Fibroblast of lung (primary cell): ENCODE measurements around the gene XRCC4. TPM values are rescaled to one million over a fixed set of nuclear protein-coding genes. Genes with fewer than 3 reads are reported as not detected.
A peak's percentile ranks its signal among the peaks of the same experiment; 100 is the strongest.
"Not testable (repeated sequence)": the region's sequence is repeated elsewhere in the genome, so short reads cannot be mapped to it uniquely, and the experiment has no call there.

Source experiments
- DNase-seq, 2 donors: peaks; one replicate each; pipeline versions ENCODE4 v3.0.0 to v3.0.0-alpha.2; 2010; ENCODE audit warnings: low read depth in 2 of 2
- H2AFZ ChIP-seq: 2 replicates; pipeline ENCODE4 v1.5.1; 2012; ENCODE audit warnings: low read length, control low read depth, inconsistent platforms
- H3K27ac ChIP-seq: 2 replicates; pipeline ENCODE4 v1.5.1; 2011; ENCODE audit warnings: low read length, control low read depth; ENCODE audit not compliant: insufficient read depth
- H3K27me3 ChIP-seq: 2 replicates; pipeline ENCODE4 v1.5.1; 2011; ENCODE audit warnings: mild to moderate bottlenecking, low read length; ENCODE audit not compliant: control insufficient read depth, insufficient read depth
- H3K36me3 ChIP-seq: 2 replicates; pipeline ENCODE4 v1.5.1; 2011; ENCODE audit warnings: low read length; ENCODE audit not compliant: control insufficient read depth, insufficient read depth
- H3K4me1 ChIP-seq: 2 replicates; pipeline ENCODE4 v1.5.1; 2011; ENCODE audit warnings: low read length; ENCODE audit not compliant: control insufficient read depth, insufficient read depth; ENCODE audit errors: extremely low read depth
- H3K4me2 ChIP-seq: 2 replicates; pipeline ENCODE4 v1.5.1; 2011; ENCODE audit warnings: low read length, control low read depth; ENCODE audit not compliant: insufficient read depth; ENCODE audit errors: extremely low read depth
- H3K4me3 ChIP-seq, 4 experiments: fragments of 200-600 bp in 1 of 4; sonication (generic) in 1 of 4; replicated peaks in 1 of 4; 2 replicates each; pipeline ENCODE4 v1.5.1; 2011 to 2016; ENCODE audit warnings: low read length in 4 of 4, low read depth in 3 of 4, mild to moderate bottlenecking in 3 of 4, control low read depth in 2 of 4, inconsistent platforms in 1 of 4, mixed read lengths in 1 of 4; ENCODE audit not compliant: insufficient read depth in 1 of 4; ENCODE audit errors: control extremely low read depth in 1 of 4
- H3K79me2 ChIP-seq: 2 replicates; pipeline ENCODE4 v1.5.1; 2012; ENCODE audit warnings: mild to moderate bottlenecking, low read length, inconsistent platforms; ENCODE audit not compliant: control insufficient read depth, insufficient read depth
- H3K9ac ChIP-seq: 2 replicates; pipeline ENCODE4 v1.5.1; 2011; ENCODE audit warnings: mild to moderate bottlenecking, low read length, control low read depth; ENCODE audit not compliant: insufficient read depth
- H3K9me3 ChIP-seq: 2 replicates; pipeline ENCODE4 v1.5.1; 2012; ENCODE audit warnings: low read depth, low read length; ENCODE audit not compliant: control insufficient read depth, insufficient read depth
- H4K20me1 ChIP-seq: 2 replicates; pipeline ENCODE4 v1.5.1; 2011; ENCODE audit warnings: low read length; ENCODE audit not compliant: control insufficient read depth, insufficient read depth; ENCODE audit errors: extremely low read depth
- CTCF ChIP-seq, 2 donors: IDR thresholded peaks in 1 of 2; conservative IDR thresholded peaks in 1 of 2; 1 replicate in 1 of 2; 2 replicates in 1 of 2; pipeline ENCODE4 v1.5.1; 2011 to 2012; ENCODE audit warnings: low read length in 2 of 2, control low read depth in 1 of 2, inconsistent platforms in 1 of 2, low read depth in 1 of 2, mild to moderate bottlenecking in 1 of 2
- EZH2 ChIP-seq: IDR thresholded peaks from 2 replicates; pipeline ENCODE4 v1.5.1; 2012; ENCODE audit warnings: low read length, control low read depth, mild to moderate bottlenecking; ENCODE audit errors: missing control alignments
- polyA plus RNA-seq, 2 donors: library from polyadenylated mRNA; depleted of rRNA in 1 of 2; stranded (reverse) in 1 of 2; unstranded in 1 of 2; fragments of >200 nt; gene quantifications; 2 replicates each; pipeline ENCODE4 v1.2.1, GENCODE V29; 2011 to 2012; ENCODE audit warnings: missing spikeins in 1 of 2
- total RNA-seq: library from RNA; depleted of rRNA; stranded (reverse); fragments of >200 nt; gene quantifications from 2 replicates; pipeline ENCODE4 v1.2.1, GENCODE V29; 2014

The XRCC4 gene
- total and polyA plus RNA-seq, 2 donors (not counting 1 experiment from before 2014, with no cell fraction given), result 7.5 to 7.6 TPM

GRCh38 chr5:83255268-83255667, 177.9 kb downstream of the XRCC4 start:
- no peaks in the 10 kb centered on the region for H3K36me3 ChIP-seq
- H3K4me2 ChIP-seq, result no peak overlapping the region
- H3K9me3 ChIP-seq, result no peaks in the 10 kb centered on the region
- H3K4me3 ChIP-seq, result no peak overlapping the region
- peak; percentile 46 to 80 for DNase-seq
- no peaks in the 10 kb centered on the region for H3K27me3 ChIP-seq
- H3K9ac ChIP-seq, result no peak overlapping the region
- no peaks in the 10 kb centered on the region for H3K4me1 ChIP-seq
- TF ChIP-seq CTCF (conservative IDR thresholded peaks at IDR 0.05 in 1 of 2, IDR thresholded peaks at IDR 0.05 in 1 of 2; ENCODE audit: low read depth in 1 of 2, low read length in 2 of 2) (no peak), EZH2 (no peak)
- no peak overlapping the region for H3K27ac ChIP-seq
- H3K79me2 ChIP-seq, result no peaks in the 10 kb centered on the region
- H4K20me1 ChIP-seq, result no peaks in the 10 kb centered on the region
- H2AFZ ChIP-seq, result no peak overlapping the region

- Histone ChIP-seq H3K4me1 (no peaks in the 10 kb centered on the region), H3K27me3 (no peaks in the 10 kb centered on the region), H3K36me3 (no peaks in the 10 kb centered on the region), H3K79me2 (no peaks in the 10 kb centered on the region), H3K27ac (no peak overlapping the region), H3K4me2 (no peak overlapping the region), H3K4me3 (no peak overlapping the region), H2AFZ (no peak overlapping the region), H3K9me3 (no peaks in the 10 kb centered on the region), H3K9ac (no peak overlapping the region), H4K20me1 (no peaks in the 10 kb centered on the region)
- peak; percentile 30 to 36 for DNase-seq
- TF ChIP-seq CTCF (conservative IDR thresholded peaks at IDR 0.05 in 1 of 2, IDR thresholded peaks at IDR 0.05 in 1 of 2; ENCODE audit: low read depth in 1 of 2, low read length in 2 of 2) (no peak), EZH2 (no peak)
Observed at GRCh38 chr5:83256091-83256780, 178.9 kb downstream of the XRCC4 start.

- H3K9ac ChIP-seq, H3K4me1 ChIP-seq, H3K4me3 ChIP-seq, H2AFZ ChIP-seq, H3K27me3 ChIP-seq, H3K4me2 ChIP-seq, H4K20me1 ChIP-seq, H3K9me3 ChIP-seq, H3K79me2 ChIP-seq, H3K36me3 ChIP-seq, H3K27ac ChIP-seq, DNase-seq: not testable (repeated sequence)
Observed at GRCh38 chr5:83257684-83258083, 180.3 kb downstream of the XRCC4 start.
